Esophagus (tissue), 2 donors: ENCODE results near the gene ZNF550. TPM values are rescaled to one million over a fixed set of nuclear protein-coding genes. Genes with fewer than 3 reads are reported as not detected.
A peak's percentile ranks its signal among the peaks of the same experiment; 100 is the strongest.
"Not testable (repeated sequence)": the region's sequence is repeated elsewhere in the genome, so short reads cannot be mapped to it uniquely, and the experiment has no call there.

ENCODE experiments used
- H3K27ac ChIP-seq, 2 donors: one replicate each; pipeline ENCODE4 v1.5.1; 2013; ENCODE audit warnings: low read depth in 2 of 2, mild to moderate bottlenecking in 2 of 2, inconsistent platforms in 1 of 2, low read length in 1 of 2, moderate library complexity in 1 of 2
- H3K27me3 ChIP-seq, 2 donors: one replicate each; pipeline ENCODE4 v1.6.1; 2013; ENCODE audit warnings: low read length in 2 of 2, control low read depth in 1 of 2, mild to moderate bottlenecking in 1 of 2; ENCODE audit not compliant: insufficient read depth in 2 of 2, control insufficient read depth in 1 of 2
- H3K36me3 ChIP-seq, 2 donors: one replicate each; pipeline ENCODE4 v1.6.1; 2013; ENCODE audit warnings: low read length in 1 of 2; ENCODE audit not compliant: control insufficient read depth in 2 of 2, insufficient read depth in 2 of 2
- H3K4me1 ChIP-seq, 2 donors: one replicate each; pipeline ENCODE4 v1.6.1; 2013; ENCODE audit warnings: low read length in 1 of 2; ENCODE audit not compliant: control insufficient read depth in 2 of 2, insufficient read depth in 2 of 2
- H3K4me3 ChIP-seq, 2 donors: one replicate each; pipeline ENCODE4 v1.5.1; 2013; ENCODE audit warnings: low read length in 2 of 2, mild to moderate bottlenecking in 2 of 2, low read depth in 1 of 2, moderate library complexity in 1 of 2
- H3K9me3 ChIP-seq, 2 donors: one replicate each; pipeline ENCODE4 v1.6.1; 2013; ENCODE audit warnings: mild to moderate bottlenecking in 2 of 2, low read depth in 1 of 2, low read length in 1 of 2, moderate library complexity in 1 of 2; ENCODE audit not compliant: control insufficient read depth in 2 of 2, insufficient read depth in 1 of 2
- WGBS, 2 donors: extraction: QIAGEN DNeasy Blood & Tissue Kit; methylation state at CpG; one replicate each; pipeline ENCODE4 v1.1.7; 2013; 5-methylcytosine and 5-hydroxymethylcytosine counted together
- polyA plus RNA-seq, 2 donors: library from polyadenylated mRNA; stranded (reverse); fragments of 200-250 nt; gene quantifications; one replicate each; pipeline ENCODE4 v1.2.3, GENCODE V29; 2013
- donor health status: healthy with polysubstance abuse.
- donor health status: Bipolar disorder and iron deficiency.

The ZNF550 gene
- polyA plus RNA-seq, 2 donors = 2.0 to 2.6 TPM

DNA sequence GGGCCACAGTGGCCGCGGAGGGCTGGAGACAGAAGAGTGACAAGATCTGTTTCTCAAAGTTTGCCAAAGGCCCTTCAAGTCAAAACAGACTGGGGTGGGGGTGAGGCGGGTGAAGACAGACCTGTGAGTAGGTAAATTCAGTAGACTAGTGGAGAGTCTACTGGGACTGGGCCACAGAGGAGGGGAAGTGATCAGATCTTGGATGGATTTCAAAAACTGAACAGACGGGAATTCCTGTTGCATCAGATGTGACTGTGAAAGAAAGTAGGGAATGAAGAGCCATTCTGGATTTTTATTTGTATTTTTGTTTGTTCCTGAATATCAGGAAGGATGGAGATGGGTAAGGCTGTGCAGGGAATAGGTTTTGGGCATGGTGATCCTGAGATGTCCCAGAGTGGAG is 59.3 kb downstream of the ZNF550 start:
- 4 to 8% methylated on average over 1 of the region's 4 CpGs for WGBS, 2 donors
- H3K27ac ChIP-seq, H3K27me3 ChIP-seq, H3K4me1 ChIP-seq: not testable (repeated sequence)
- peaks cover 2 to 18% of the 10 kb centered on the region in 2 donors for H3K9me3 ChIP-seq
- H3K36me3 ChIP-seq = peaks cover 4 to 13% of the 10 kb centered on the region in 2 donors
- peak overlapping the region in 1 of 2 donors; percentile 27 for H3K4me3 ChIP-seq

DNA sequence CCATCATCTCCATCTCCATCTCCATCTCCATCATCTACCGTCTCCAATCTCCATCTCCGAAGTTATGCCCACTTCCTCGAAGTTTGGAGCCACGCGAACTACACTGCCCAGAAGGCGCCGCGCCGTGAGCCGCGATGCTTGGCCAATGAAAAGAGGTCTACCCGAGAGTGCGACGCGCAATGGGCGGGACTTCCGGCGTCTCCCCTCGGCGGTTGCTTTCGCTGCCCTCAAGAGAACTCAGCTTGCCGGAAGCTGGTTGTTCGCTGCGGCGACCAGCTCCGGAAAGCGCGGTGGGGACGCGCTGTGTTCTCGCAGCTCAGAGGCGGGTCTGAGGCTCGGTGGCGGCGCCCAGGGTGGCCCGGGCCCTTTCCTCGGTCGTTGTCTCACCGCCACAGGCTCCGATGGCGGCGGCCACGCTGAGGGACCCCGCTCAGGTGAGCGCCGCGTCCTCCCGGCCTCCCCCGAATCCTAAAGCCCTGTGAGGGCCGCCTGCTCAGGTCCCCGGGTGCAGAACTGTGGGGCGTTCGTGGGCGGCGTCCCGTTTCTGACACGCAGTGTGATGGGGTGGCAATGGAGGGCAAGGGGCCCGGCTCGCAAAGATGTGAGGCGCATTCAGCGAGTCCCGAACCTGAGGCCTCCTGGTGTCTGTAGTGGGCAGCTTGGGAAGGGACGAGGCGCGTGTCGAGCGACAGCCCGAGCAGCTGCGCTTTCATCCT is 59.8 kb downstream of the ZNF550 start, which contains the start of gene ZNF773:
Gene ZNF773, plus strand, starts transcription at position 259 of the 716 bp plus-strand sequence. Its CDS starts 143 bp downstream, at position 402.
- H3K36me3 ChIP-seq, H3K27me3 ChIP-seq, H3K4me1 ChIP-seq: not testable (repeated sequence)
- Histone ChIP-seq H3K9me3 (peaks cover 2 to 15% of the 10 kb centered on the region in 2 donors), H3K27ac (peak within 1 kb of the TSS; percentile 91), H3K4me3 (peak within 1 kb of the TSS; percentile 95)
- WGBS, 2 donors = 0 to 1% methylated on average over 53 to 60 of the region's 69 CpGs

DNA sequence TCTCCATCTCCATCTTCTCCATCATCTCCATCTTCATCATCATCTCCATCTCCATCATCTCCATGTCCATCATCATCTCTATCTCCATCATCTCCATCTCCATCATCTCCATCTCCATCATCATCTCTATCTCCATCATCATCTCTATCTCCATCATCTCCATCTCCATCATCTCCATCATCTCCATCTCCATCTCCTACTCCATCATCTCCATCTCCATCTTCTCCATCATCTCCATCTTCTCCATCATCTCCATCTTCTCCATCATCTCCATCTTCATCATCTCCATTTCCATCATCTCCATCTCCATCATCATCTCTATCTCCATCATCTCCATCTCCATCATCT is 60.4 kb downstream of the ZNF550 start:
- not testable (repeated sequence) for H3K27me3 ChIP-seq, H3K27ac ChIP-seq, H3K4me1 ChIP-seq, H3K4me3 ChIP-seq, H3K36me3 ChIP-seq
- H3K9me3 ChIP-seq = peaks cover under 1 to 12% of the 10 kb centered on the region in 2 donors

DNA sequence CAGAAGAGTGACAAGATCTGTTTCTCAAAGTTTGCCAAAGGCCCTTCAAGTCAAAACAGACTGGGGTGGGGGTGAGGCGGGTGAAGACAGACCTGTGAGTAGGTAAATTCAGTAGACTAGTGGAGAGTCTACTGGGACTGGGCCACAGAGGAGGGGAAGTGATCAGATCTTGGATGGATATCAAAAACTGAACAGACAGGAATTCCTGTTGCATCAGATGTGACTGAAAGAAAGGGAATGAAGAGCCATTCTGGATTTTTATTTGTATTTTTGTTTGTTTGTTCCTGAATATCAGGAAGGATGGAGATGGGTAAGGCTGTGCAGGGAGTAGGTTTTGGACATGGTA is 71.4 kb downstream of the ZNF550 start:
- H3K4me3 ChIP-seq = not testable (repeated sequence)

DNA sequence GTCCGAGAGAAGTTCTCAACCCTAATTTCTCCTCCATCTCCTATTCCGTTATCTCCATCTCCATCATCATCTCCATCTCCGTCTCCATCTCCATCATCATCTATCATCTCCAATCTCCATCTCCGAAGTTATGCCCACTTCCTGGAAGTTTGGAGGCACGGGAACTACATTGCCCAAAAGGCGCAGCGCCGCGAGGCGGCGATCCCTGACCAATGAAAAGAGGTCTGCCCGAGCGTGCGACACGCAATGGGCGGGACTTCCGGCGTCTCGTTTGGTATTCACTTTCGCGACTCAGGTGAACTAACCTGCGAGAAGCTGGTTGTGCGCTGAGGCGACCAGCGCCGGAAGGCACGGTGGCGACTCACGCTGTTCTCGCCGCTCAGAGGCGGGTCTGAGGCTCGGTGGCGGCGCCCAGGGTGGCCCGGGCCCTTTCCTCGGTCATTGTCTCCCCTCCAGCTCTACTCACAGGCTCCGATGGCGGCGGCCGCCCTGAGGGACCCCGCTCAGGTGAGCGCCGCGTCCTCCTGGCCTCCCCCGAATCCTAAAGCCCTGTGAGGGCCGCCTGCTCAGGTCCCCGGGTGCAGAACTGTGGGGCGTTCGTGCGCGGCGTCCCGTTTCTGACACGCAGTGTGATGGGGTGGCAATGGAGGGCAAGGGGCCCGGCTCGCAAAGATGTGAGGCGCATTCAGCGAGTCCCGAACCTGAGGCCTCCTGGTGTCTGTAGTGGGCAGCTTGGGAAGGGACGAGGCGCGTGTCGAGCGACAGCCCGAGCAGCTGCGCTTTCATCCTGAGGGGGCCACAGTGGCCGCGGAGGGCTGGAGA is 72.0 kb downstream of the ZNF550 start, which contains the start of gene ZNF419:
Gene ZNF419, plus strand, starts transcription at position 274 of the 822 bp plus-strand sequence. Its CDS starts 201 bp downstream, at position 475.
- peak within 1 kb of the TSS; percentile 62 to 92 for H3K27ac ChIP-seq
- 1 to 2% methylated on average over 57 to 59 of the region's 69 CpGs for WGBS, 2 donors
- H3K4me3 ChIP-seq = peak within 1 kb of the TSS; percentile 77 to 97
- not testable (repeated sequence) for H3K27me3 ChIP-seq, H3K4me1 ChIP-seq
- H3K9me3 ChIP-seq = peaks cover 6 to 16% of the 10 kb centered on the region in 2 donors
- H3K36me3 ChIP-seq = peaks cover 8 to 12% of the 10 kb centered on the region in 2 donors

More for the DNA sequence above, 71.4 kb downstream of the ZNF550 start:
- H3K27me3 ChIP-seq, H3K27ac ChIP-seq, H3K4me1 ChIP-seq: not testable (repeated sequence)
- WGBS, 2 donors = no CpG with 5 or more reads among the region's 1 CpG
- Histone ChIP-seq H3K9me3 (peaks cover 8 to 16% of the 10 kb centered on the region in 2 donors), H3K36me3 (peaks cover 9 to 15% of the 10 kb centered on the region in 2 donors)

Other genes starting within 250 kb of the ZNF550 start
- 1 to 10 TPM; 1.4 to 2.6 TPM for gene ZNF543, start 239.4 kb downstream of the ZNF550 start, polyA plus RNA-seq
- 1 to 10 TPM; 2.2 to 3.0 TPM for gene ZNF304, start 208.6 kb downstream of the ZNF550 start, polyA plus RNA-seq
- gene TRAPPC2B, start 196.3 kb downstream of the ZNF550 start, polyA plus RNA-seq = 10 to 100 TPM; 19.6 to 25.8 TPM
- gene ZNF547, start 196.3 kb downstream of the ZNF550 start, polyA plus RNA-seq = 1 to 10 TPM; 1.3 to 2.7 TPM
- 1 to 10 TPM; 4.1 TPM for gene ZNF548, start 170.0 kb downstream of the ZNF550 start, polyA plus RNA-seq
- gene ZNF17, start 148.7 kb downstream of the ZNF550 start, polyA plus RNA-seq = 1 to 10 TPM; 2.2 to 3.2 TPM
- 1 to 10 TPM; 2.6 to 6.4 TPM for gene ZNF749, start 124.5 kb downstream of the ZNF550 start, polyA plus RNA-seq
- gene VN1R1, start 102.7 kb downstream of the ZNF550 start, polyA plus RNA-seq = under 1 TPM; 0.14 to 0.19 TPM
- 1 to 10 TPM in 1 of 2 donors, under 1 TPM in 1; 0.96 to 1.6 TPM for gene ZNF772, start 82.3 kb downstream of the ZNF550 start, polyA plus RNA-seq
- gene ZNF419, start 72.1 kb downstream of the ZNF550 start, polyA plus RNA-seq = 1 to 10 TPM; 2.9 to 3.6 TPM
- 1 to 10 TPM; 1.4 to 3.0 TPM for gene ZNF773, start 59.9 kb downstream of the ZNF550 start, polyA plus RNA-seq
- 1 to 10 TPM in 1 of 2 donors, under 1 TPM in 1; 0.94 to 1.2 TPM for gene ZNF549, start 32.5 kb downstream of the ZNF550 start, polyA plus RNA-seq
- 1 to 10 TPM; 2.3 to 3.7 TPM for gene ZNF416, start 19.0 kb upstream of the ZNF550 start, polyA plus RNA-seq
- gene ZIK1, start 24.3 kb upstream of the ZNF550 start, polyA plus RNA-seq = 1 to 10 TPM in 1 of 2 donors, under 1 TPM in 1; 0.43 to 1.3 TPM
- gene ZNF530, start 40.0 kb upstream of the ZNF550 start, polyA plus RNA-seq = 1 to 10 TPM; 1.1 to 1.9 TPM
- gene ZNF134, start 54.4 kb upstream of the ZNF550 start, polyA plus RNA-seq = 1 to 10 TPM; 2.8 to 5.1 TPM
- gene ZNF211, start 73.3 kb upstream of the ZNF550 start, polyA plus RNA-seq = 1 to 10 TPM; 4.3 to 5.7 TPM
- under 1 TPM; 0.01 to 0.08 TPM for gene ZSCAN4, start 109.1 kb upstream of the ZNF550 start, polyA plus RNA-seq
- gene ZNF551, start 122.1 kb upstream of the ZNF550 start, polyA plus RNA-seq = 1 to 10 TPM; 1.2 to 2.2 TPM
- 1 to 10 TPM in 1 of 2 donors, under 1 TPM in 1; 0.98 to 1.6 TPM for gene ZNF154, start 149.3 kb upstream of the ZNF550 start, polyA plus RNA-seq
- 1 to 10 TPM; 1.3 to 1.5 TPM for gene ZNF671, start 167.8 kb upstream of the ZNF550 start, polyA plus RNA-seq
- gene ZNF776, start 187.0 kb upstream of the ZNF550 start, polyA plus RNA-seq = 1 to 10 TPM; 2.9 to 3.3 TPM
- 1 to 10 TPM; 5.0 to 5.4 TPM for gene ZNF586, start 209.8 kb upstream of the ZNF550 start, polyA plus RNA-seq